ENCODE results near the gene KANSL1.
A peak's percentile ranks its signal among the peaks of the same experiment; 100 is the strongest.

KANSL1 gene

GRCh38 chr17:46167826-46168569 is 25.2 kb downstream of the KANSL1 start:
- DNase-seq, result no peak

GRCh38 chr17:46167267-46167666 is 26.0 kb downstream of the KANSL1 start:
- DNase-seq, result no peak

GRCh38 chr17:46166692-46167249 is 26.5 kb downstream of the KANSL1 start:
- no peak for DNase-seq

GRCh38 chr17:46163929-46164594 is 29.2 kb downstream of the KANSL1 start:
- DNase-seq, result no peak

GRCh38 chr17:46163316-46163715 is 29.9 kb downstream of the KANSL1 start:
- no peak for DNase-seq

GRCh38 chr17:46162866-46163265 is 30.4 kb downstream of the KANSL1 start:
- no peak for DNase-seq

GRCh38 chr17:46160169-46160568 is 33.1 kb downstream of the KANSL1 start:
- no peak for DNase-seq

- DNase-seq, result no peak
Observed at GRCh38 chr17:46159686-46160085, 33.5 kb downstream of the KANSL1 start.

- DNase-seq, result no peak
Observed at GRCh38 chr17:46158323-46159296, 34.6 kb downstream of the KANSL1 start.

GRCh38 chr17:46157443-46158062 is 35.7 kb downstream of the KANSL1 start:
- no peak for DNase-seq

GRCh38 chr17:46154151-46154816 is 38.9 kb downstream of the KANSL1 start:
- DNase-seq, result peak; percentile 16 to 36

- DNase-seq, result no peak
Observed at GRCh38 chr17:46152423-46152822, 40.8 kb downstream of the KANSL1 start.

GRCh38 chr17:46151762-46152161 is 41.5 kb downstream of the KANSL1 start:
- no peak for DNase-seq

GRCh38 chr17:46150216-46150963 is 42.8 kb downstream of the KANSL1 start:
- DNase-seq, result no peak

GRCh38 chr17:46148247-46148646 is 45.0 kb downstream of the KANSL1 start:
- no peak for DNase-seq

- no peak for DNase-seq
Observed at GRCh38 chr17:46147296-46147695, 45.9 kb downstream of the KANSL1 start.

- no peak for DNase-seq
Observed at GRCh38 chr17:46144246-46144645, 49.0 kb downstream of the KANSL1 start.

GRCh38 chr17:46143827-46144236 is 49.4 kb downstream of the KANSL1 start:
- no peak for DNase-seq

GRCh38 chr17:46141645-46142044 is 51.6 kb downstream of the KANSL1 start:
- no peak for DNase-seq

GRCh38 chr17:46140645-46141197 is 52.5 kb downstream of the KANSL1 start:
- no peak for DNase-seq

All from CD4-positive, alpha-beta T cell treated with Interleukin-1 beta for 1 hour (primary cell).